Upper lobe of left lung (tissue), 4 donors: ENCODE measurements around the gene LGALS9.
"Not testable (repeated sequence)": the region's sequence is repeated elsewhere in the genome, so short reads cannot be mapped to it uniquely, and the experiment has no call there.

Source experiments
- POLR2A ChIP-seq, 4 donors: fragments of 450-650 bp; IDR thresholded peaks; one replicate each; pipeline ENCODE4 v1.5.1; 2016 to 2017; ENCODE audit warnings: antibody characterized with exemption in 4 of 4, mild to moderate bottlenecking in 2 of 4
- TF ChIP-seq, protein P1 (sequence below), 6 experiments: fragments of 450-650 bp in 4 of 6; fragments of 200-600 bp in 2 of 6; sonication (generic) in 2 of 6; IDR thresholded peaks; one replicate each; pipeline ENCODE4 v1.5.1; 2016 to 2019; ENCODE audit warnings: antibody characterized with exemption in 6 of 6

DNA sequence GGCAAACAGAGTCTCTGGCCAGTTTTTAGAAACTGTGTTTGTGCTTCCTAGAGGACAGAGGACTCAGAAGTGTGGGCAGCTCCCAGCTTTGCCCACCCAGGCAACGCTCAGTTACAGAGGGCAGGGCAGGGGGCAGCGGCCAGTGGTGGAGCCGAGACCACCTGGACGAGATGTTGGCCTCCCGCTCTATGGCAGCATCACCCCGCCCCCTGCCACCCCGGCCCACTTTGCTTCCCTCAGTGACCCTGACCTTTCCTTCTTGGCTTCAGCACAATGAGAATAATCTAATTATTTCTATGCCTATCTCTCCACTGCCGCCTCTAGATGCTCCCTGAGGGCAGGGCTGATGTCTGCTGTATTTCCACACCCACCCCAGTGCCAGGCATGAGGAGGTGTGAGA lies 25.6 kb downstream of the LGALS9 start:
- TF ChIP-seq POLR2A (IDR thresholded peaks at IDR 0.05): not testable (repeated sequence)
- TF ChIP-seq, protein P1, sequence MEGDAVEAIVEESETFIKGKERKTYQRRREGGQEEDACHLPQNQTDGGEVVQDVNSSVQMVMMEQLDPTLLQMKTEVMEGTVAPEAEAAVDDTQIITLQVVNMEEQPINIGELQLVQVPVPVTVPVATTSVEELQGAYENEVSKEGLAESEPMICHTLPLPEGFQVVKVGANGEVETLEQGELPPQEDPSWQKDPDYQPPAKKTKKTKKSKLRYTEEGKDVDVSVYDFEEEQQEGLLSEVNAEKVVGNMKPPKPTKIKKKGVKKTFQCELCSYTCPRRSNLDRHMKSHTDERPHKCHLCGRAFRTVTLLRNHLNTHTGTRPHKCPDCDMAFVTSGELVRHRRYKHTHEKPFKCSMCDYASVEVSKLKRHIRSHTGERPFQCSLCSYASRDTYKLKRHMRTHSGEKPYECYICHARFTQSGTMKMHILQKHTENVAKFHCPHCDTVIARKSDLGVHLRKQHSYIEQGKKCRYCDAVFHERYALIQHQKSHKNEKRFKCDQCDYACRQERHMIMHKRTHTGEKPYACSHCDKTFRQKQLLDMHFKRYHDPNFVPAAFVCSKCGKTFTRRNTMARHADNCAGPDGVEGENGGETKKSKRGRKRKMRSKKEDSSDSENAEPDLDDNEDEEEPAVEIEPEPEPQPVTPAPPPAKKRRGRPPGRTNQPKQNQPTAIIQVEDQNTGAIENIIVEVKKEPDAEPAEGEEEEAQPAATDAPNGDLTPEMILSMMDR (IDR thresholded peaks at IDR 0.05): not testable (repeated sequence)
